ENCODE measurements around the gene APCDD1.
"Not testable (repeated sequence)": the region's sequence is repeated elsewhere in the genome, so short reads cannot be mapped to it uniquely, and the experiment has no call there.

Gene APCDD1

GRCh38 chr18:10533111-10533510, 78.7 kb downstream of the APCDD1 start:
- TF ChIP-seq, protein P1, sequence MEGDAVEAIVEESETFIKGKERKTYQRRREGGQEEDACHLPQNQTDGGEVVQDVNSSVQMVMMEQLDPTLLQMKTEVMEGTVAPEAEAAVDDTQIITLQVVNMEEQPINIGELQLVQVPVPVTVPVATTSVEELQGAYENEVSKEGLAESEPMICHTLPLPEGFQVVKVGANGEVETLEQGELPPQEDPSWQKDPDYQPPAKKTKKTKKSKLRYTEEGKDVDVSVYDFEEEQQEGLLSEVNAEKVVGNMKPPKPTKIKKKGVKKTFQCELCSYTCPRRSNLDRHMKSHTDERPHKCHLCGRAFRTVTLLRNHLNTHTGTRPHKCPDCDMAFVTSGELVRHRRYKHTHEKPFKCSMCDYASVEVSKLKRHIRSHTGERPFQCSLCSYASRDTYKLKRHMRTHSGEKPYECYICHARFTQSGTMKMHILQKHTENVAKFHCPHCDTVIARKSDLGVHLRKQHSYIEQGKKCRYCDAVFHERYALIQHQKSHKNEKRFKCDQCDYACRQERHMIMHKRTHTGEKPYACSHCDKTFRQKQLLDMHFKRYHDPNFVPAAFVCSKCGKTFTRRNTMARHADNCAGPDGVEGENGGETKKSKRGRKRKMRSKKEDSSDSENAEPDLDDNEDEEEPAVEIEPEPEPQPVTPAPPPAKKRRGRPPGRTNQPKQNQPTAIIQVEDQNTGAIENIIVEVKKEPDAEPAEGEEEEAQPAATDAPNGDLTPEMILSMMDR (IDR thresholded peaks at IDR 0.05; ENCODE audit: low read depth, low read length), result no peak
- in situ Hi-C loops (cut with HindIII; ENCODE audit: low sequenced_read_pairs), result no loop called here
- DNase-seq (ENCODE audit: low read depth, low spot score), result no peak

GRCh38 chr18:10536280-10536679, 81.8 kb downstream of the APCDD1 start:
- in situ Hi-C loops (cut with HindIII; ENCODE audit: low sequenced_read_pairs), result no loop called here
- no peak overlapping the region for H3K4me3 ChIP-seq (ENCODE audit: low read depth, low read length)
- peak; percentile 21 for DNase-seq (ENCODE audit: low read depth, low spot score)
- TF ChIP-seq, protein P1 (IDR thresholded peaks at IDR 0.05; ENCODE audit: low read depth, low read length), result no peak

More at GRCh38 chr18:10533111-10533510, 78.7 kb downstream of the APCDD1 start:
- no peak overlapping the region for H3K4me3 ChIP-seq (ENCODE audit: low read depth, low read length)

GRCh38 chr18:10537765-10538164, 83.3 kb downstream of the APCDD1 start:
- in situ Hi-C loops (cut with HindIII; ENCODE audit: low sequenced_read_pairs), result no loop called here
- no peak overlapping the region for H3K4me3 ChIP-seq (ENCODE audit: low read depth, low read length)
- TF ChIP-seq, protein P1 (IDR thresholded peaks at IDR 0.05; ENCODE audit: low read depth, low read length), result no peak
- no peak for DNase-seq (ENCODE audit: low read depth, low spot score)

DNA sequence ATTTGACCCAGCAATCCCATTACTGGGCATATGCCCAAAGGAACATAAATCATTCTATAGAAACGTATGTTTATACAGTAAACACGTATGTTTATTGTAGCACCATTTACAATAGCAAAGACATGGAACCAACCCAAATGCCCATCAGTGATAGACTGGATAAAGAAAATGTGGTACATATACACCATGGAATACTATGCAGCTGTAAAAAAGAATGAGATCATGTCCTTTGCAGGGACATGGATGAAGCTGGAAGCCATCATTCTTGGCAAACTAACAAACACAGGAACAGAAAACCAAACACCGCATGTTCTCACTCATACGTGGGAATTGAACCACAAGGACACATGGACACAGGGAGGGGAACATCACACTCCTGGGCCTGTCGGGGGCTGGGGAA, 84.7 kb downstream of the APCDD1 start:
- in situ Hi-C loops (cut with HindIII; ENCODE audit: low sequenced_read_pairs); DNase-seq (ENCODE audit: low read depth, low spot score); H3K4me3 ChIP-seq (ENCODE audit: low read depth, low read length): not testable (repeated sequence)

Measured in astrocyte of the spinal cord (primary cell).